Midbrain (tissue), 1 donor: ENCODE results near the gene MYO15B.

ENCODE experiments used
- DNase-seq: peaks from one replicate; lab custom pipeline; 2025; lab: John Stamatoyannopoulos, UW

The MYO15B gene

GRCh38 chr17:75558666-75559530 is 28.7 kb upstream of the MYO15B start:
- DNase-seq = no peak

DNA sequence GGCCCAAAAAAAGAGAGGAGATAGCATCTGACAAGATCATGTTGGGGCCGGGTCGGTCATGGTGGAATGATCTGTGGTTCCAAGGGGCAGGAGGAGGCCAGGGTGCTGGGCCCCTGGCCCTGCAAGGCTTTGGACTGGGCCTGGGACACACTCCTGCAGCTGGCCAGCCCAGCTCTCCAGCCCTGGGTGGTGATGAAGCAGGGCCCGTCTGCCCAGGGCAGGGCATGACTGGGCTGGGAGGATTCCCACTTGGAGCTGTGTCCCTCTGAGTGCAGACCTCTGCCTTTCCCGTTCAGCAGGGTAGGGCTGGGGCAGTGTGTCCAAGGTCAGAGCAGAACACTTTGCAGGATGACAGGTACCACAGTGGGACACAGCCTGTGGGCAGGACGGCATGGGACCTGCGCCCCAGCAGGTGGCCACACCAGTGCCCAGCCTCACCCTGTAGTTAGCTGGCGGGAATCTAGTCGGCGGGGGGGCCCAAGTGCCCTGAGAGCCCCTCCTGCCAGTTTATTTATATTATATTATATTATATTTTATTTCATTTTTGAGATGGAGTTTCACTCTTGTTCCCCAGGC is 27.6 kb upstream of the MYO15B start:
- DNase-seq = no peak

DNA sequence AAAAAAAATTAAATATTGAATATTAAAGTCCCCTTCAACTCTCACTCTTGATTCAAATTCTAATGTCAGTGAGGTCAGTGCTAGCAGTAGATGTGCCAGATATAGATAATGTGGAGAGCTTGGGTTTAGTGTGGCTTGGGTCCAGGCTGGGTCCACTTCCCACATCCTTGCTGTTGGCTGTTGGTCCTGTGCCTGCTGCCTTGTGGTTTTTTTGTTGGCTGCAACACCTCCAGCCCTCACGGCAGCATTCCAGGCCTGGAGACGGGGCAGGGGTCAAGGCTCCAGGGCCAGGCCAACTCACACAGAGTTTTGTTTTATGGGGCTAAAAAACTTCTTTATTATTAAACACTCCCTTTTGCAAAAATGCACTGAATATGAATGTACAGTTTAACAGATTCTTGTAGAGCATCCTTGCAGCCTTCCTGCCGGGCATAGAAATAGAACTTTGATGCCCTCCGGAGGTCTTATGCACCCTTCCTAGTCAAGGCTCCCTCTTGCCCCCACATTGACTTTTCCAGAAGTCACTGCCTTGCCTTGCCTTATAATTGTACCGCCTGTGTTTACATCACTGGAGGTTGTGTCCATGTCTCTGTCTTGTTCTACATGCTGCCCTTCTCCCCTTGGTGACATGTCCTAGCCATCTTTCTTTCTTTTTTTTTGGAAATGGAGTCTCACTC is 25.5 kb upstream of the MYO15B start:
- DNase-seq = no peak

GRCh38 chr17:75563063-75563758 is 24.4 kb upstream of the MYO15B start:
- DNase-seq = no peak

- DNase-seq = no peak
Measured at GRCh38 chr17:75564195-75564594, 23.4 kb upstream of the MYO15B start.

GRCh38 chr17:75565066-75565465 is 22.5 kb upstream of the MYO15B start:
- DNase-seq = no peak

- no peak for DNase-seq
Measured at GRCh38 chr17:75565618-75566017, 22.0 kb upstream of the MYO15B start.

DNA sequence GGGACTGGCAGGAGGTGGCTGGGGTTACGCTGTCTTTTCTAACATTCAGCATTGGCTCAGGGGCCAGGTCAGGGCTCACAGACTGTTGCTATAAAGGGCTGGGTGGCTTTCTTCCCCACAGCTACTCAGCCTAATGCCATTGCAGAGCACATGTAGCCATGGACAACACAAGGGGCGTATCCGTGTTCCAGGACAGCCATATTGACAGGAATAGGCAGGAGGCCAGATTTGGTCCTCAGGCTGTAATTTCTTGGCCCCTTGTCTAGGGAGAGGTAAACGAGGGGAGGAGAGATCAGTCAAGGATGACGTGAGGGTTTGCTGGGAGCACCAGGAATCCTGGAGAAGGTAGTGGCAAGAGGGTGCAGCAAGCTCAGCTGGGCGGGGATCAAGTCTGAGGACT is 21.2 kb upstream of the MYO15B start:
- no peak for DNase-seq

GRCh38 chr17:75566834-75567233 is 20.8 kb upstream of the MYO15B start:
- no peak for DNase-seq

- no peak for DNase-seq
Measured at GRCh38 chr17:75568412-75569255, 19.0 kb upstream of the MYO15B start.

- DNase-seq = no peak
Measured at GRCh38 chr17:75570034-75570676, 17.4 kb upstream of the MYO15B start.

GRCh38 chr17:75570772-75571171 is 16.8 kb upstream of the MYO15B start:
- no peak for DNase-seq

DNA sequence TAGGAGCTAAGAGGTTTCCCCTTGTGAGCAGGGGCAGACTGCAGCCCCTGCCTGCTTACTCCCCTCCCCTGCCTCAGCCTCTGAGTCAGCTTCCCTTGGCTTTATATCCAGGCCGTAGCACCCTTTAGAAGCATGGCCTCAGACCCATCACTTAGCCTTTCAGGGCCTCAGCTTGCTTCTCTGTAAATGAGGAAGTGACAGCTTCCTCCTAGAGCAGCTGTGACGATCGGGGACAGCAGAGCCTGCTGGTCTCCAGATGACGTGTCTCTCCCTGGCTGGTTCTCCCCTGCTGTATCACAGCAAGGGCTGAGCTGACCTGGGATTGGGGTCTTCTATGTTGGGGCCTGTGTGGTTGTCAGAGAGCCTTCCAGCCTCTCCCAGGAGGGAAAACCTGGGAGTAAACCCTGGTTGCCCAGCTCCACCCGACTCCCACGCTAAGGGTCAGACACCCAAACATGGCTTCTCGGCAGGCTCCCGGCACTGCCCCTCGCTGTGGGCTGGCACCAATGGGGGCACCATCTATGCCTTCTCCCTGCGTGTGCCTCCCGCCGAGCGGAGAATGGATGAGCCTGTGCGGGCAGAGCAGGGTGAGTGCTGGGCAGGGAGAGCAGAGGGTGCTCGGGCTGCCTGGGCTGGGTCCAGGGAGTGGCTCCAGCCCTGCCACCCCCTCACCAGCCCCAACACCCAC is 16.3 kb upstream of the MYO15B start:
- DNase-seq = peak; percentile 24

DNA sequence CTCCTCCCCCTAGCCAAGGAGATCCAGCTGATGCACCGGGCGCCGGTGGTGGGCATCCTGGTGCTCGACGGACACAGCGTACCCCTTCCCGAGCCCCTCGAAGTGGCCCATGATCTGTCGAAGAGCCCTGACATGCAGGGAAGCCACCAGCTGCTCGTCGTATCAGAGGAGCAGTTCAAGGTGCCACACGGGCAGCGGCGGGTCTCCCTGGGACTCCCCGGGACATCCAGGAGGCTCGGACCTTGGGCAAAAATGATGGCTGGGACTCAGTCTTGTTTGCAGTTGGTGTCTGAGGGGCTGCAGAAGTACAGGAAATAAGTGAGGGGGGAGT is 15.8 kb upstream of the MYO15B start:
- DNase-seq = no peak

GRCh38 chr17:75572713-75573539 is 14.7 kb upstream of the MYO15B start:
- DNase-seq = no peak

GRCh38 chr17:75573540-75573957 is 14.1 kb upstream of the MYO15B start:
- DNase-seq = no peak

DNA sequence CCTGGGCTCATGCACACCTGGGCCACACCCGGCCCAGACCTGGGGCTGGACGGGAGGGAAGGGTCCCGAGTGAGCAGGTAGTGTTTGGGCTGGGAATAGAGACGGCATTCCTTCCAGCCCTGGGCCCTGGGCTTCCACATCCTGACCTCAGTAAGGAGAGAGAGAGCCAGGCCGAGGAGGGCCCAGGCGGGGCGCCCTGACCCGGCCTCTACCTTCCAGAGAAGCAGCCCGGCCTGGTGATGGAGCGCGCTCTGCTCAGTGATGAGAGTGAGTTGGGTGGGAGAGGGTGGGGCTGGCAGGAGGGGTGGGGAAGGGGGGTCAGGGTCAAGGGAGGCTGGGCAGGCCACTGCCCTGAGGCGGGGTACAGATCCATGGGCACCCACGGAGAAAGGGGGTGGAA is 13.6 kb upstream of the MYO15B start:
- DNase-seq = no peak

DNA sequence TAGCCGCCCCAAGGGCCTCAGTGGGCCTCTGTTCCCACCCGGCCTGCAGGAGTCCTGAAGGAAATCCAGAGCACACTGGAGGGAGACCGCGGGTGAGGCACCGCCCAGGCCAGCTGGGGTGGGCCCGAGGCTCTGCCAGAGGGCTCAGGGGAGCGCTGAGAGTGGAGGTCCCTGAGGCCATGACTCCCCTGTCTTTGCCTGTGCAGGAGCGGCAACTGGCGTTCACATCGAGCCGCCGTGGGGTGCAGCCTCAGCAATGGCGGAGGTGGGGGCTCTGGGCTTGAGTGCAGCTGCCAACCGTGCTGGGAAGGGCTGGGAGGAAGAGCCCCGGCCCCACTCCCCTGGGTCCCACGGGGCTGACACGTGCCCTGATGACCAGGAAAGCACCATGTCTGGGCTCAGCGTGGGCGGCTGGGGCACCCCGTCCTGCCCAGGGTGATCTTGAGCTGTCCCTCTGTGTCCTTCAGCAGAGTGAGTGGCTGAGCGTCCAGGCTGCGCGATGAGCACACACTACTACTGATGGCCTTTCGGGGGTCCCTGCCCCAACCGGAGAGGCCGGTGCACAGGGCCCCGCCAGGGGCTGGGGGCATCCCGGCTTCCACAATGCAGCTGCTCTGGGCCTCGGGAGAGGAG is 13.1 kb upstream of the MYO15B start:
- no peak for DNase-seq

DNA sequence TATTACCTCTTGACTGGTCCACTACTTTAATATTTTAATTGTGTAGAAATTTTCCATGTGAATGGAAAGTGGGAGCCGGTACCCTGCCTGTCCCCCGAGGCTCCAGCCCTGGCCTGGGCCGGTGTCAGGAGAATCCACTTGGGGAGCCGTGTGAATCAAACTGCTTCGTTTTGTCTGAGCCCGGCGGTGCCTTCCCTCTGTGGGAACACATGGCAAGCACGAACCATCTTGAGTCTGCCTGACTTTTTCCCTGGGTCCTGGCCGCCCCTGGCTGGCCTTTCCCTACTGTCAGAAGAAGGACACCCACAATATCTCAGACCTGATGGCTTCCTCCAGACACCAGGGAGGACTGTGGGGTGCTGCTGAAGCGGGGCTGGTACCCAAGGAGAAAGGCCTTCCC is 12.4 kb upstream of the MYO15B start:
- no peak for DNase-seq
